ENCODE results near the gene PHLPP1.

DNA sequence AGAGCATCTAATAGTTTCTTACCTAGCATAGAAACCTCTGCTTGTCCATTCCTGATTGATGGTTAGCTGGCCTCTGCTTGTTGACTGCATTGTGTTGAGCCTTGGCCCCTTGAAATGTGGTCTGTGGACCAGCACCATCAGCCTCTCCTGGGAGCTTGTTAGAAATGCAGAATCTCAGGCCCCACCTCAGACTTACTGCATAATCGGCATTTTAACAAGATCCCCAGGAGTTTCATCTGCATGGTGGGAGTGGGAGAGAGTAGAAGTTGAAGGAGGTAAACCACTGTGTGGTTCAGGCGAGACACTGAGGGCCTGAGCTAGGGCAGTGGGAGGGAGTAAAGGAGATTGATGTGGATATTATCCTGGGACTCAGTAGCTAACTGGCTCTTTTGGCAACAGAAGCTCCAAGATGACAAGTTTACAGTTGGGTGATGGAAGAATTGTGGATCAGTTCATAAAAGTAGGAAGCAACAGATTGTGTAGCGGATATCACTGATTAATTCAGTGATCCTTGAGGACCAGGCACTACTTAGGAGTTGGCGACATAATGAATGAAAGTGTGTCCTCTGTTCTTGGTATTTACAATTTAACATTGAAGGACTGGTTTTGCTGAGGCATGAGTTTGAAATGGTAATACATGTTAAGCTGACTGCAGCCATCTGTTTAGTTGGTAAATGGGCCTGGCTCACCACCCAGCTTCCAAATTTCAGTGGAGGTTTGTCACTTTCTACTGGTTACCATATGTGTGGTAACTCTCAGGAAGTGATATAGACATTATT is 20.9 kb downstream of the PHLPP1 start:
- TF ChIP-seq, protein P1, sequence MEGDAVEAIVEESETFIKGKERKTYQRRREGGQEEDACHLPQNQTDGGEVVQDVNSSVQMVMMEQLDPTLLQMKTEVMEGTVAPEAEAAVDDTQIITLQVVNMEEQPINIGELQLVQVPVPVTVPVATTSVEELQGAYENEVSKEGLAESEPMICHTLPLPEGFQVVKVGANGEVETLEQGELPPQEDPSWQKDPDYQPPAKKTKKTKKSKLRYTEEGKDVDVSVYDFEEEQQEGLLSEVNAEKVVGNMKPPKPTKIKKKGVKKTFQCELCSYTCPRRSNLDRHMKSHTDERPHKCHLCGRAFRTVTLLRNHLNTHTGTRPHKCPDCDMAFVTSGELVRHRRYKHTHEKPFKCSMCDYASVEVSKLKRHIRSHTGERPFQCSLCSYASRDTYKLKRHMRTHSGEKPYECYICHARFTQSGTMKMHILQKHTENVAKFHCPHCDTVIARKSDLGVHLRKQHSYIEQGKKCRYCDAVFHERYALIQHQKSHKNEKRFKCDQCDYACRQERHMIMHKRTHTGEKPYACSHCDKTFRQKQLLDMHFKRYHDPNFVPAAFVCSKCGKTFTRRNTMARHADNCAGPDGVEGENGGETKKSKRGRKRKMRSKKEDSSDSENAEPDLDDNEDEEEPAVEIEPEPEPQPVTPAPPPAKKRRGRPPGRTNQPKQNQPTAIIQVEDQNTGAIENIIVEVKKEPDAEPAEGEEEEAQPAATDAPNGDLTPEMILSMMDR (IDR thresholded peaks at IDR 0.05), result no peak
- TF ChIP-seq POLR2A (IDR thresholded peaks at IDR 0.05), result no peak
